H9 (cell line): ENCODE results near the gene TEAD1. TPM values are rescaled to one million over a fixed set of nuclear protein-coding genes. Genes with fewer than 3 reads are reported as not detected.

Source experiments
- DNase-seq: peaks from one replicate; pipeline ENCODE4 v3.0.0-alpha.2; 2017
- H2AFZ ChIP-seq: one replicate; pipeline ENCODE4 v1.6.1; 2013; ENCODE audit warnings: mild to moderate bottlenecking, low read length, control low read depth, moderate library complexity
- H2AK5ac ChIP-seq: 2 replicates; pipeline ENCODE4 v1.6.1; 2013; ENCODE audit warnings: low read length, control low read depth, mixed read lengths; ENCODE audit not compliant: insufficient read length
- H2BK120ac ChIP-seq: one replicate; pipeline ENCODE4 v1.6.1; 2013; ENCODE audit warnings: low read depth, mild to moderate bottlenecking, low read length, control low read depth, inconsistent platforms; ENCODE audit not compliant: poor library complexity, severe bottlenecking
- H2BK12ac ChIP-seq: 2 replicates; pipeline ENCODE4 v1.6.1; 2013; ENCODE audit warnings: low read length, control low read depth, mixed read lengths, low read depth; ENCODE audit not compliant: insufficient read length
- H2BK15ac ChIP-seq: 2 replicates; pipeline ENCODE4 v1.6.1; 2013; ENCODE audit warnings: low read depth, low read length, control low read depth
- H2BK20ac ChIP-seq: one replicate; pipeline ENCODE4 v1.6.1; 2013; ENCODE audit warnings: low read depth, mild to moderate bottlenecking, low read length, control low read depth, inconsistent platforms; ENCODE audit not compliant: poor library complexity, severe bottlenecking
- H2BK5ac ChIP-seq: 2 replicates; pipeline ENCODE4 v1.6.1; 2013; ENCODE audit warnings: low read length, control low read depth, mixed read lengths; ENCODE audit not compliant: insufficient read length
- H3K14ac ChIP-seq: 2 replicates; pipeline ENCODE4 v1.6.1; 2013; ENCODE audit warnings: low read length, control low read depth; ENCODE audit not compliant: insufficient read depth
- H3K18ac ChIP-seq: 2 replicates; pipeline ENCODE4 v1.6.1; 2013; ENCODE audit warnings: low read depth, mild to moderate bottlenecking, mixed read lengths, low read length, control low read depth; ENCODE audit not compliant: insufficient read length
- H3K23ac ChIP-seq: 2 replicates; pipeline ENCODE4 v1.6.1; 2013; ENCODE audit warnings: low read length, control low read depth, mixed read lengths, low read depth; ENCODE audit not compliant: insufficient read length
- H3K23me2 ChIP-seq: 2 replicates; pipeline ENCODE4 v1.6.1; 2013; ENCODE audit warnings: low read depth, mild to moderate bottlenecking, mixed read lengths, low read length, control low read depth; ENCODE audit not compliant: insufficient read length, poor library complexity, severe bottlenecking
- H3K27ac ChIP-seq: 2 replicates; pipeline ENCODE4 v1.5.1; 2013; ENCODE audit warnings: low read length, control low read depth, mixed read lengths, low read depth; ENCODE audit not compliant: insufficient read length
- H3K27me3 ChIP-seq: 2 replicates; pipeline ENCODE4 v1.6.1; 2013; ENCODE audit warnings: low read length, control low read depth, inconsistent platforms; ENCODE audit not compliant: insufficient read depth
- H3K4ac ChIP-seq: 2 replicates; pipeline ENCODE4 v1.6.1; 2013; ENCODE audit warnings: low read depth, mild to moderate bottlenecking, control low read depth, inconsistent platforms, low read length, moderate library complexity
- H3K4me1 ChIP-seq: 2 replicates; pipeline ENCODE4 v1.6.1; 2013; ENCODE audit warnings: low read length, control low read depth, inconsistent platforms; ENCODE audit not compliant: insufficient read depth
- H3K4me2 ChIP-seq: 2 replicates; pipeline ENCODE4 v1.6.1; 2013; ENCODE audit warnings: low read length, control low read depth, mixed read lengths; ENCODE audit not compliant: insufficient read length, insufficient read depth
- H3K56ac ChIP-seq: 2 replicates; pipeline ENCODE4 v1.6.1; 2013; ENCODE audit warnings: low read depth, mild to moderate bottlenecking, mixed read lengths, low read length, control low read depth; ENCODE audit not compliant: insufficient read length
- H3K79me1 ChIP-seq: 2 replicates; pipeline ENCODE4 v1.6.1; 2013; ENCODE audit warnings: low read depth, mild to moderate bottlenecking, moderate library complexity, low read length, control low read depth, inconsistent platforms; ENCODE audit not compliant: insufficient read depth, poor library complexity, severe bottlenecking
- H3K79me2 ChIP-seq: 2 replicates; pipeline ENCODE4 v1.6.1; 2013; ENCODE audit warnings: low read length, control low read depth, inconsistent platforms; ENCODE audit not compliant: insufficient read depth
- H3K9ac ChIP-seq: 2 replicates; pipeline ENCODE4 v1.6.1; 2013; ENCODE audit warnings: low read length, control low read depth, mixed read lengths; ENCODE audit not compliant: insufficient read length; ENCODE audit errors: extremely low read depth
- H3K9me3 ChIP-seq: one replicate; pipeline ENCODE4 v1.6.1; 2013; ENCODE audit warnings: low read depth, low read length, inconsistent platforms; ENCODE audit not compliant: control insufficient read depth
- H3T11ph ChIP-seq: one replicate; pipeline ENCODE4 v1.6.1; 2013; ENCODE audit warnings: mild to moderate bottlenecking, low read length, control low read depth, inconsistent platforms
- H4K20me1 ChIP-seq: one replicate; pipeline ENCODE4 v1.6.1; 2013; ENCODE audit not compliant: control insufficient read depth, insufficient read length, insufficient read depth
- H4K5ac ChIP-seq: 2 replicates; pipeline ENCODE4 v1.6.1; 2013; ENCODE audit warnings: low read depth, mild to moderate bottlenecking, mixed read lengths, low read length, control low read depth; ENCODE audit not compliant: insufficient read length
- H4K8ac ChIP-seq: replicated peaks from 2 replicates; pipeline ENCODE4 v1.6.1; 2013; ENCODE audit warnings: low read length, control low read depth, mixed read lengths, low read depth; ENCODE audit not compliant: insufficient read length
- H4K91ac ChIP-seq: 2 replicates; pipeline ENCODE4 v1.6.1; 2013; ENCODE audit warnings: low read depth, mild to moderate bottlenecking, moderate library complexity, mixed read lengths, low read length, control low read depth; ENCODE audit not compliant: insufficient read length
- H3K27ac Mint-ChIP-seq, 3 experiments: 2 replicates in 2 of 3; 3 replicates in 1 of 3; pipeline ENCODE4 v1.8.0; 2020 to 2021; ENCODE audit warnings: mixed read lengths in 3 of 3, mild to moderate bottlenecking in 1 of 3, moderate library complexity in 1 of 3
- H3K27me3 Mint-ChIP-seq: 2 replicates; pipeline ENCODE4 v1.8.0; 2021; ENCODE audit warnings: low read depth, mild to moderate bottlenecking, moderate library complexity, mixed read lengths
- H3K36me3 Mint-ChIP-seq, 3 experiments: 2 replicates in 2 of 3; 3 replicates in 1 of 3; pipeline ENCODE4 v1.8.0; 2020 to 2021; ENCODE audit warnings: low read depth in 3 of 3, mixed read lengths in 3 of 3; ENCODE audit not compliant: insufficient read depth in 1 of 3
- H3K4me1 Mint-ChIP-seq, 2 experiments: 2 replicates each; pipeline ENCODE4 v1.8.0; 2020; ENCODE audit warnings: mixed read lengths in 2 of 2
- H3K4me3 Mint-ChIP-seq, 2 experiments: 2 replicates in 1 of 2; 3 replicates in 1 of 2; pipeline ENCODE4 v1.8.0; 2020 to 2021; ENCODE audit warnings: mild to moderate bottlenecking in 2 of 2, mixed read lengths in 2 of 2, moderate library complexity in 1 of 2
- H3K9me3 Mint-ChIP-seq, 2 experiments: 2 replicates in 1 of 2; 3 replicates in 1 of 2; pipeline ENCODE4 v1.8.0; 2020; ENCODE audit warnings: mild to moderate bottlenecking in 2 of 2, mixed read lengths in 2 of 2, moderate library complexity in 1 of 2
- WGBS: extraction: QIAGEN DNeasy Blood & Tissue Kit; methylation state at CpG from one replicate; pipeline ENCODE4 v1.1.7; 2013; ENCODE audit warnings: missing lambda C conversion rate, low lambda C conversion rate, mixed read lengths; ENCODE audit not compliant: insufficient read length; ENCODE audit errors: extremely low coverage; 5-methylcytosine and 5-hydroxymethylcytosine counted together
- total RNA-seq: library from RNA; stranded (reverse); gene quantifications from 2 replicates; pipeline ENCODE4 v1.2.1, GENCODE V29; 2021
- TF ChIP-seq, protein P1 (sequence below): fragments of 200-600 bp; sonication (generic); conservative IDR thresholded peaks from 3 replicates; pipeline ENCODE4 v1.8.0; 2021; ENCODE audit warnings: antibody characterized with exemption, mild to moderate bottlenecking

The TEAD1 gene
- total RNA-seq, 1 experiment from 2014 or later = 75.1 TPM

DNA sequence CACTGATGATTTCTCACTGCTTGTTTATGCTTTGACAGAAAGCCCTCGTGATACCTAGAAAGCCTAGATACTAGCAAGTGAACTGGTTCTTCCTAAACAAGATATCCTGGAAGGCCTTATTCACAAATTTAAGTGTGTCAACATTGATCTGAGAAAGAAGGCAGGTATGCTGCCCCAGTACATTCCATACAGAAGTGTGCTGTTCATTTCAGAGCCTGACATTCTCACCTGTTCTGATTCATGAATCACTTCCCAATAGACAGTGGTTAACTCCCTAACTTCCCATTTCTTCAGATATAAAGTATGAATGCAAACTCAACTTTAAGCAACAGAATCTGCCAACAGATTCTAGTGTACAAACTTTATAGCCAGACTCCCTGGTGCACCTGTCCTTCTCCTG is 319.4 kb downstream of the TEAD1 start:
- Histone ChIP-seq H3T11ph (no peak overlapping the region), H3K23me2 (no peaks in the 10 kb centered on the region)
- peaks cover 4 to 10% of the 10 kb centered on the region in 2 experiments; a peak in 4 of 5 replicates for H3K9me3 Mint-ChIP-seq

More for the DNA sequence above, 319.4 kb downstream of the TEAD1 start:
- H3K23ac ChIP-seq = no peak overlapping the region
- no peak overlapping the region for H2BK120ac ChIP-seq
- Mint-ChIP-seq H3K4me3 (no peak overlapping the region), H3K36me3 (0 out of 7 replicates have a peak, but pooled peaks cover 0 to 6% (median 0%) of the 10 kb centered on the region in 3 experiments), H3K27me3 (peaks cover 3% of the 10 kb centered on the region), H3K4me1 (peaks cover 0 to 9% of the 10 kb centered on the region in 2 experiments; a peak in 2 of 4 replicates), H3K27ac (no peak overlapping the region)
- H2BK15ac ChIP-seq = no peak overlapping the region
- H4K5ac ChIP-seq = no peak overlapping the region
- H3K4ac ChIP-seq = no peak overlapping the region
- no peak overlapping the region for H3K18ac ChIP-seq
- no peak overlapping the region for H4K8ac ChIP-seq
- TF ChIP-seq, protein P1, sequence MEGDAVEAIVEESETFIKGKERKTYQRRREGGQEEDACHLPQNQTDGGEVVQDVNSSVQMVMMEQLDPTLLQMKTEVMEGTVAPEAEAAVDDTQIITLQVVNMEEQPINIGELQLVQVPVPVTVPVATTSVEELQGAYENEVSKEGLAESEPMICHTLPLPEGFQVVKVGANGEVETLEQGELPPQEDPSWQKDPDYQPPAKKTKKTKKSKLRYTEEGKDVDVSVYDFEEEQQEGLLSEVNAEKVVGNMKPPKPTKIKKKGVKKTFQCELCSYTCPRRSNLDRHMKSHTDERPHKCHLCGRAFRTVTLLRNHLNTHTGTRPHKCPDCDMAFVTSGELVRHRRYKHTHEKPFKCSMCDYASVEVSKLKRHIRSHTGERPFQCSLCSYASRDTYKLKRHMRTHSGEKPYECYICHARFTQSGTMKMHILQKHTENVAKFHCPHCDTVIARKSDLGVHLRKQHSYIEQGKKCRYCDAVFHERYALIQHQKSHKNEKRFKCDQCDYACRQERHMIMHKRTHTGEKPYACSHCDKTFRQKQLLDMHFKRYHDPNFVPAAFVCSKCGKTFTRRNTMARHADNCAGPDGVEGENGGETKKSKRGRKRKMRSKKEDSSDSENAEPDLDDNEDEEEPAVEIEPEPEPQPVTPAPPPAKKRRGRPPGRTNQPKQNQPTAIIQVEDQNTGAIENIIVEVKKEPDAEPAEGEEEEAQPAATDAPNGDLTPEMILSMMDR = no peak
- H2BK12ac ChIP-seq = no peak overlapping the region
- no peaks in the 10 kb centered on the region for H3K4me1 ChIP-seq
- DNase-seq = no peak
- no peak overlapping the region for H2AK5ac ChIP-seq
- no peaks in the 10 kb centered on the region for H3K79me1 ChIP-seq
- H4K20me1 ChIP-seq = no peaks in the 10 kb centered on the region
- WGBS = no CpG with 5 or more reads among the region's 1 CpG
- H3K9ac ChIP-seq = no peak overlapping the region
- H3K56ac ChIP-seq = no peak overlapping the region
- H2BK5ac ChIP-seq = no peak overlapping the region
- no peak overlapping the region for H2AFZ ChIP-seq
- no peak overlapping the region for H2BK20ac ChIP-seq
- H3K27ac ChIP-seq = no peak overlapping the region
- H3K79me2 ChIP-seq = no peaks in the 10 kb centered on the region
- H3K27me3 ChIP-seq = no peaks in the 10 kb centered on the region
- H4K91ac ChIP-seq = no peak overlapping the region
- H3K4me2 ChIP-seq = no peak overlapping the region
- H3K14ac ChIP-seq = no peak overlapping the region
- H3K9me3 ChIP-seq = no peaks in the 10 kb centered on the region
